HepG2 (cell line): ENCODE measurements around the gene KLHL18.

ENCODE experiments used
- GZF1 ChIP-seq: sonication (generic); formaldehyde crosslinking; IDR thresholded peaks from 2 replicates; pipeline ENCODE4 v1.5.1; 2020; ENCODE audit warnings: mild to moderate bottlenecking, missing genetic modification reagents
- HDAC1 ChIP-seq: sonication (generic); formaldehyde crosslinking; IDR thresholded peaks from 2 replicates; pipeline ENCODE4 v1.5.1; 2020; ENCODE audit warnings: mild to moderate bottlenecking, missing genetic modification reagents
- TF ChIP-seq, protein P1 (sequence below): sonication (generic); formaldehyde crosslinking; conservative IDR thresholded peaks from 2 replicates; pipeline ENCODE4 v1.4.0; 2020; ENCODE audit warnings: missing genetic modification reagents

DNA sequence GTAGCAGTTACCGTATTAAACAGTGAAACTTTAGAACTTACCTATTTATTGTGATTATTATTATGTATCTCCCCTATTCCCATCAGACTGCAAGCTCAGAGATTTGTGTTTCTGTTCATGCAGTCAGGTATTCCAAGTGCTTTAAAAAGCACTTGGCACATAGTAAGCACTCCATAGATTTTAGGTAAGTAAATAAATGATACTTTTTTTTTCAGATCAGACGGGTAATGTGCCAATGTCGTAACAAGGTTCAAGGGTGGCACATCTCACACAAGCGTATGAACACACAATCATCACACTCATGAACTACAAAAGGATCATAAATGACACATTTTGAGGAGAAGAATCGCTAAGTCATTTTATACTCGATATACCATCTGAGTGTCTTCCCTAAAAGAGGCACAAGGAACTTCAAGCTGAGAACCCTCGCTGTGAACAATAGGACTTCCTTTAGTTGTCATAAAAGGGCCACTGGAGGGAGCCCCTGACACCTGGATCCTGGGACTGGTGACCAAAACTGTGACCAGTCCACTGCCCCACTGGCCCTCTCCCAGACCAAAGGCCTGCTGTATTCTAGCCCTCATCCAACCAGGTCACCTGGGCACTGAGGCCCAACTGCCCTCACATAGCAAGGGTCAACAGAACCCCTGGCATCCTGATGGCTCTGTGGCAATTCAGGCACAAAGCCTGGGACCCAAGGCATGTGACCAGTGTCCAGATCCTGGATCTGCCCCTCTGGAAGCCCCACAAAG is 32.3 kb upstream of the KLHL18 start:
- TF ChIP-seq, protein P1, sequence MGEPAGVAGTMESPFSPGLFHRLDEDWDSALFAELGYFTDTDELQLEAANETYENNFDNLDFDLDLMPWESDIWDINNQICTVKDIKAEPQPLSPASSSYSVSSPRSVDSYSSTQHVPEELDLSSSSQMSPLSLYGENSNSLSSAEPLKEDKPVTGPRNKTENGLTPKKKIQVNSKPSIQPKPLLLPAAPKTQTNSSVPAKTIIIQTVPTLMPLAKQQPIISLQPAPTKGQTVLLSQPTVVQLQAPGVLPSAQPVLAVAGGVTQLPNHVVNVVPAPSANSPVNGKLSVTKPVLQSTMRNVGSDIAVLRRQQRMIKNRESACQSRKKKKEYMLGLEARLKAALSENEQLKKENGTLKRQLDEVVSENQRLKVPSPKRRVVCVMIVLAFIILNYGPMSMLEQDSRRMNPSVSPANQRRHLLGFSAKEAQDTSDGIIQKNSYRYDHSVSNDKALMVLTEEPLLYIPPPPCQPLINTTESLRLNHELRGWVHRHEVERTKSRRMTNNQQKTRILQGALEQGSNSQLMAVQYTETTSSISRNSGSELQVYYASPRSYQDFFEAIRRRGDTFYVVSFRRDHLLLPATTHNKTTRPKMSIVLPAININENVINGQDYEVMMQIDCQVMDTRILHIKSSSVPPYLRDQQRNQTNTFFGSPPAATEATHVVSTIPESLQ (CRISPR knock-in tag) = no peak
- no peak for TF ChIP-seq HDAC1 (CRISPR knock-in tag)
- TF ChIP-seq GZF1 (CRISPR knock-in tag) = no peak
